ENCODE results near the gene CDC37.
"Not testable (repeated sequence)": the region's sequence is repeated elsewhere in the genome, so short reads cannot be mapped to it uniquely, and the experiment has no call there.

The CDC37 gene

DNA sequence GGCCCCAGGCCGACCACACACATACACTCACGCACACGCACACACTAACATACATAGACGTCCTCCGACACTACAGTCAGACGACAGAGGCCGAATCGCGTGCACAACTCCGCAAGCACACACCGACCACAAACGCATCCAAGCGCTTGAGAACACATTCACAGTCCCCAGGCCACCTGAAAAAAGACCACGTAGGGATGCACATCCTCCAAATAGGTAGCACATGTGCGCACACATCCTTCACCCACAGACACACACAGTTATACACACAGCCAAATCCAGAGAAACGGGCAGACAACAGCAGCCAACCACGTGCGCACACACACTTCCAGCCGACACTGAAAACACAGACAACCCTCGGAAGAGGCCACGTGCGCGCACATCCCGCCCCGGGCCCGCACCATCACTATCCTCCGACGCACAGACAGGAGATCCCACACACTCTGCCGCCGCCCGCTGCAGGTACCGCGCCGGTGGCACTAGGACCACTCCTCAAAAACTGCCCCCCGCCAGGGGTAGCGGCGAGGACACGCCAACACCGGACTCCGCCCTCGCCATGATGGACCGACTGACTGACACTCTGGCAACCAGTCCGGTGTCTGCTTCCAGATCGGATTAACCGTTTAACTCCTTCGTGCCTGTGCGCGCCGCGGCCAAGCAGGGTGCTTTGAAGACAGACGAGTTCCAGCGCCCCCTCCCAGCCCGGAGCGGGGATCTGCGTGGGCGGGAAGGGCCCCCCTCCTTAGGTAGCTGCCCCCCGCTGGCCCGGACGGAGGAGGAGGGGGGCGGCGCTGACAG, 16.5 kb upstream of the CDC37 start:
- peak; percentile 95 for DNase-seq

DNA sequence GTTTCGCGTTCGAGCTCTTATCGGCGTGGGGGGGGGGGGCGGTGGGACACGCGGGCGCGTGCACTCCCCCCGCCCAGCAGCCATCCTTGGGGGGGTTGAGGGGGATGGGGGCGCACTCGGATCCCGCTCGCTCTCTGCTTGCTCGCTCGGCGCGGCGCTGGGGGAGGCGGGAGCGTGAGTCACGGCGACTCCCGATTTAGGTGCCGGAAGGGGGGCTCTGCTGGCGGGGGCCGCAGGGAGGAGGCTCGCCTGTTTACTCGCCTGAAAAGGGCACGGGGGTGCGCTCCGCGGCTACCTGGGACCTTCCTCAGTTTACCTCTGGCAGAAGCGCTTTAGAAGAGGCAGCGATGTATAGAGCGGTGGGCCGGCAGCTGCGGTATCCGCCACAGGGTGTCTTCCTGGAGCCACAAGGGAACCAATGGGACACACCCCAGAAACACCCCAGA, 15.9 kb upstream of the CDC37 start:
- DNase-seq, result peak; percentile 65

DNA sequence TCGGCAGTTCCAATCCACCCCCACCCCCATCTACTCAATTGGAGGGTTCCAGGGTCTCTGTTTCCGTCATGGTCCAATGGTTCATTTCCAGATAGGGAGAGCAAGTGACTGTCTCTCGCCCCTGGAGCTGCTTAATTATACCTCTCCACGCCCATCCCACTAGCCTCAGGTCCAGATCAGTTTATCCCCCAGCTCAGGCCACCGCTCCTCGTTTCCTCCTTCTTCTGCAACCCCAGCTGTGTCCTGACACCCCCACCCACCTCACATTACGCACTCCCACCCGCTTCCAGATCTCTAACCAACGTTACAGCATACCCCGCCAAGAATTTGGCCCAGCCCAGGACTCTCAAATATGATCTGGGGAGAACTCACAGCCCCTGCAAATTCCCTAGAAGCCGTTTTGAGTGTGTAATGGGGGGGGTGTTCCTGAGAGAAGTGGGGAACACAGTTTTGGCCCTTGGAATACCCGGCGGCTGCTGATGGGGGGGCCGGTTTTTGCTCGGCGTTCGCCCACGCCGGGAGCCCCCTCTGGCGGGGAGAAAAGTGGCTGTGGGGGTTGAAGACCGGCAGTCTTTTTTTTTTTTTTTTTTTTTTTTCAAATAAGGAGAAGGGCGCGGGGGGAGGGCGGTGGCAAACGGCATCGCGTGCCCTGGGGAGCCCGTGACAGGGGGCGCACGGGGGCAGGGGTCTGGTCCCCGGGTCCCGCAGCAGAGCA, 15.3 kb upstream of the CDC37 start:
- peak; percentile 61 for DNase-seq

DNA sequence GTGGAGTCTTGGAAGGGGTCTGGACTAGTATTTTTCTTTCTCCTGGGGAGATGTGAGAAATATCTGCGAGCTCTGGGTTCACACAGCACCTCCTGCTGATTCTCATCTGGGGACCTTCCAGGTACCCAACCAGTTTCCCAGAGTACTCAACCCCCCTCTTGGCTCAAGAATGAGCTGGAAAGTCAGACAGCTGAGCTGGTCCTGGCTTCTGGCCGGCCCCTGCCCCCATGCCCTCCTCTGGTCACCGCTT, 14.8 kb upstream of the CDC37 start:
- DNase-seq, result peak; percentile 50

DNA sequence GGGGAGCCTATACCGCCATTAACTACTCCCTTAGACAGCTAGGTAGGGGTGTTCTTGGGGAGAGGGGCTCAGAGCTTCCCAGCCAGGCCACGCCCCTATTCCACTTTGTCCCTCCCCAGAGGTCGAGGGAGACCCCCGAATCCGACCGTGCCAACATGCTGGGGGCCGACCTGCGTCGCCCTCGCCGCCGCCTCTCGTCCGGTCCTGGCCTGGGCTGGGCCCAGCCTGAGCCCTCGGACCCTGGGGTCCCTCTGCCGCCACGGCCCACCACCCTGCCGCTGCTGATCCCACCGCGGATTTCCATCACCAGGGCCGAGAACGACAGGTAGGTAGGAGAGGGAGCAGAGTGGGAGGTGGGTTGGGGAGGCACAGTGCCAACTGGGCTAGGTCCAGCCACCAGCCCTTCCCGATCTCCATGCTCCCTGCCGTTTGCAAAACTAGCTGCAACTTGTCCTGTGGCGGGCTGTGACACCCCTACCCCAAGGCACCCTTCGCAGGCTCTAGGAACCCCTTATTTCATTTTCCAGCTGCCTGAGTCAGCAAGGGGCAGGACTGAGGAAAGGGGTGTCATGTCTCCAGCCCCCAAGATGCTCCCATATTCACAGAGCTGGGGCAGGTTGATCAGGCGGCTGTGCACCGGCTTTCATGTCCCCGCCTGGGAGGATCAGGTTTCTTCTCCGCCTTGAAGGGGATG, 14.3 kb upstream of the CDC37 start:
- DNase-seq, result no peak

DNA sequence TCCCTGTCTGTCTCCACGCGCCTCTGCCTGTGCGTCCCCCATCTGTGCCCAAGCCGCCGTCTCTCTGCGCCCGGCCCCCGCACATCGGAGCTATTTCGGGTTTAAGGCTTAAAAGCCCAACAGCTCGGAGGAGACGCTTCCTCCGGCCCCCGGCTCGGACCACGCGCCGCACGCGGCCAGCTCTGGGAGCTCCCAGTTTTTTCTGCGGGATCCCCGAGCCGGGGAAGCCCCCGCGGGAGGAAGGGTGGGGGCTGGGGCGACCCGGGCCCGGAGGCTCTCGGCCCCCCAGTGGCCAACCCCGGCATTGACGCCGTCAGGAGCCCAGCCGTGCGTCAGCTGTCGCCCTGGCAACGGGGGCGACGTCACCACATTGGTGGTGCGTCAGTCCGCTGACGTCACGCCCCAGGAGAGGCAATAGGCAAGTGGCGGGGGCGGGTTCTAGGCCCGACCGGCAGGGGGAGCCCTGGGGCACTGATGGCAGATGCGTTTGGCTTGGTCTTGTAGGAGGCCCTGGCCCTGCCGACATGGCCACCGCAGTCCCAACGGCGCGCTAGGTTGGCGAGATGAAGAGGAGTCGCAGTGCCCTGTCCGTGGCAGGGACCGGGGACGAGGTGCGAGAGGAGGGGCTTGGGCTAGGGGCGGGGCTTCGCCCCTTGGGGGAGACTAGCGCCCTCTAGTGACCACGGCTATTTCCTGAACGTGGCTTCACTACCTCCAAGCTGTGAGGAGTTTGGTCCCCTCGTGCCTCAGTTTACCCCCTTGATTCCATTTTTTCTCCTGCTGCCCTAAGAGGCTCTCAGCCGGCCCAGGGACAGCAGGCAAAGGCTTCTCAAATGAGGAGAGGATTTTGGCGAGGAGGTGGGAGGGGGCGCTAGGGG, 13.3 kb upstream of the CDC37 start:
- DNase-seq, result peak; percentile 96

DNA sequence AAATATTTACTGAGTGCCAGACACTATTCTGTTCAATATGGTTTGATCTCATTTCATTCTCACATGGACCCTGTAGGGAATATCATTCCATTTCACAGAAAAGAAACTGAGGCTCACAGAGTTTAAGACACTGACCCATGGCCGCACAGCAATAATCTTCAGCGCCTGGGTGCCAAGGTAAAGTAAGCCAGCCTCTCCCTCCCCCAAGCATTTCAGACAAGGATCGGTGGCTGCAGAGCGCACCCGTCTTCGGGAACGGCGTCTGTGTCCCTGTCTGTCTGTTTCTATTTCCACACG, 12.7 kb upstream of the CDC37 start:
- DNase-seq, result no peak

DNA sequence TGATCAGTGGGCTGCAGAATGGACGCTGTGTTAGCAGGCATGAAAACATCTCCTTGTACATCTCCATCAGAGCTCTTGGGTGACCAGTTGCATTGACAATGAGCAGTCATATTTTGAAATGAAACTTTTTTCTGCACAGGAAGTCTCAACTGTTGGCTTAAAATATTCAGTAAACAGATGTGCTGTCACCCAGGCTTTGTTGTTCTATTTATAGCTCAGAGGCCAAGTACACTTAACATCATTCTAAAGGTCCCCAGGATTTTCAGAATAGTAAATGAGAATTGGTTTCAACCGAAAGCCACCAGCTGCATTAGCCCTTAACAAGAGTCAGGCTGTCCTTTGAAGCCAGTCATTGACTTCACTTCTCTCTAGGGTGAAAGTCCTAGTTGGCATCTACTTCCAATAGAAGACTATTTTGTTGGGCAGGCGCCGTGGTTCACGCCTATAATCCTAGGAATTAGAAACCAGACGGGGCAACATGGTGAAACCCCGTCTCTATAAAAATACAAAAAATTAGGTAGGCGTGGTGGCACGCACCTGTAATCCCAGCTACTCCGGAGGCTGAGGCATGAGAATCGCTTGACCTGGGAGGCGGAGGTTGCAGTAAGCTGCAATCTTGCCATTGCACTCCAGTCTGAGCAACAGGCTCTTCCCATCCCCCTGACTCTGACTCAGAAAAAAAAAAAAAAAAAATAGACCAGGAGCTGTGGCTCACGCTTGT, 9.1 kb upstream of the CDC37 start:
- DNase-seq, result peak; percentile 84

DNA sequence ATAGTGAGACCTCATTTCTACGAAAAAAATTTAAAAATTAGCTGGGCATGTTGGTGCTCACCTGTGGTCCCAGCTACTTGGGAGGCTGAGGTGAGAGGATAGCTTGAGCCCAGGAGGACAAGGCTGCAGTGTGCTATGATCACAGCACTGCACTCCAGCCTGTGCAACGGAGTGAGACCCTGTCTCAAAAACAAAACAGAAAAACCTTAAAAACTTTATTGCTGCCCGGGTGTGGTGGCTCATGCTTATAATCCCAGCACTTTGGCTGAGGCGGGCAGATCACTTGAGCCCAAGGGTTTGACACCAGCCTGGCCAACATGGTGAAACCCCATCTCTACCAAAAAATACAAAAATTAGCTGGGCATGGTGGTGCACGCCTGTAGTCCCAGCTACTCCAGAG, 7.9 kb upstream of the CDC37 start:
- not testable (repeated sequence) for DNase-seq

DNA sequence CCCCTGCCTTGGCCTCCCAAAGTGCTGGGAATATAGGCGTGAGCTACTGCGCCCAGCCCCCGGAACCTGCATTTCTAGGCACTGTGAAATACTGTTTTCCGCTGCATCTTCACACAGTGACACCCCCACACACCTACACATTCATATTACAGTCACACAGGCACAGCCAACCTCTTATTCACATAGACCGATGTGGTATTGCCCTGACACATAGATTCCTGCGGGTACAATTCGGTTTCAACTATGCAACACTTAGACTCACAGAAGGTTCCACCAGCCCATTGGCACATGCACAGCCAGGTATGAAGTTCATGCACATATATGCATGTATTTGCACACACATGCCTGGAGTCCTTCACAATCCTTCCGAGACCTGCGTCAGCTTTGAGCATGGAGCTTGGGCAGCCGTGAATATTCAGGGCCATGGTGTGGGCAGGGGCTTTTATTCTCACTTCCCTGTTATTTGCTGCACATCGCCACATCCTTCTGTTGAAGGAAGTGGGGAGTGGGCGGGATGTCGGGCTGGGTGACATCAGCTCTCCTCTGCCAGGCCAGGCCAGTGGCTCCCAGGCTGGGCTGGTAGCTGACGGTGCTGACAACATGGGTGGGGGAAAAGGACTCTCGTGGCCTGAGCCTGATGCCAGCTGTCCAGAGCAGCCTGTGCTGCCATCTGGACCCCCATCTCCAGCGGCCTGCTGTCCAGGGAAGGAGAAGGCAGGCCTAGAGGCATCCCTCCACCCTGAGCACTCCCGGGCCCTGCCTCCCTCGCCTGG, 5.4 kb upstream of the CDC37 start:
- no peak for DNase-seq

DNA sequence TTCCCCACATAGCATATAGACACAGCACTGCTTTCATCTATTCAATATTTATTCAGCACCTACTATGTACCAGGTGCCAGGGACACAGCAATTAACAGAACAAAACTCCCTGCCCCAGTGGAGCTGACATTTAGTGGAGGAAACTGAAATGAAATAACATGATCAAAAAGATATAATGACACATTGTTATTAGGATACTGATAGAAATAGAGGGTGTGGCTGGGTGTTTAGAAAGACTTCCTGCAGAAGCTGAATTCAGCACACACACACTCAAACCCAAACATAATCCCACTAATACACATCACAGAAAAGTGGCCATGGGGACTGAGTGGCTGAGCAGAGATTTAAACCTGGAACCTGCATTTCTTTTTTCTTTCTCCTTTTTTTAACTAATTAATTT, 3.8 kb upstream of the CDC37 start:
- DNase-seq, result no peak

DNA sequence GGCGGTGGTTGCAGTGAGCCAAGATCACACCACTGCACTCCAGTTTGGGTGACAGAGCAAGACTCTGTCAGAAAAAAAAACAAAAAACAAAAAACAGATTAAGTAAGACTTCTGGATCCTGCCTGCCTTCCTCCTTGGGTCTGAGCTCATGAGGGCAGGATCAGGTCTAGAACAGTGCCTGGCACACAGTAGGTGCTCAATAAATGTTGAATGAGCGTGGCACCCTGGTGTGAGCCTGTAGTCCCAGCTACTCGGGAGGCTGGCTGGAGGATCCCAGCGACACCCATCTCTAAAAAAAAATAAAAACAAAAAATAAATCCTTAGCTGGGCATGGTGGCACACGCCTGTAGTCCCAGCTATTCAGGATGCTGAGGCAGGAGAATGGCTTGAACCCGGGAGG, 2.8 kb upstream of the CDC37 start:
- no peak for DNase-seq

DNA sequence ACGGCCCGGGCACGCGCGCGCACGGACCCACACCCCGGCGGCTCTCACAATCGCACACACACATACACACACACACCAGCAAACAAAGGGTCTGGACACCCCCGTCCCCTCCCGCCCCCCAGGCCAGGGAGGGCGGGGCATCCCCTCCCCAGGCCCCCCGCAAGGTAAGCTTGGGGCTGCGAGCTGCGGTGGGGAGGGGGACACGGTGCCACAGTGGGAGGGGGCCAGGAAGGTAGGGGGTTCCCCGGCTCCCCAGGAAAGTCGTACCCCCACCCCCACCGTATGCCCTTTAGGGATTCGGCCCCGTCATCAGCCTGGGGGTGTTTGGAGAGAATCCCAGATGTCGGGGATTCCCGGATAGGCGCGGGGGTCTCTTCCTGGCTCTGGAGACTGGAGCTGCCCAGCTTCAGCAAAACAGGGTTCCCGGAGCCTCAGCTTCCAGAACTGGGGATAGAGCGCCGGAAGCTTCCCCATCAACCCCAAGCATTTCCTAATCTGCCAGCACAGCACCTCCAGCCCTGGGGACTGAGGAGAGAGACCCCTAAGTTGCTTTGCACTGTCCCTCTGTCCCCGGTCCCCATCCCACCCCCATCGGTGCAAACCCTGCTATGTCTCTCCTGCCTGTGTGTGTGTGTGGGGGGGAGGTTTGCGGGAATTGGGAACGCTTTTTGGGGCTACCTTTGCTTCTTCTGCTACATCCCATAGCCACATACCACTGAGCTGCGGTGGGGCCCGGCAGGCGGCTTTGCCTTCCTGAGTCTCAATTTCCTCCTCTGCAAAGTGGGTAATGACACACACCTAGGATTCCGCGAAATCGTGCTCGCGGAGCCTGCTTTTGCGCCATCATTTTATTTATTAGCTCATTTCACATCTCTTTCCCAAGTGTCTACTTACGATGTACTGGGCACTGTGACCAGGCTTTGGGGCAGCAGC, 1.8 kb upstream of the CDC37 start:
- DNase-seq, result no peak

DNA sequence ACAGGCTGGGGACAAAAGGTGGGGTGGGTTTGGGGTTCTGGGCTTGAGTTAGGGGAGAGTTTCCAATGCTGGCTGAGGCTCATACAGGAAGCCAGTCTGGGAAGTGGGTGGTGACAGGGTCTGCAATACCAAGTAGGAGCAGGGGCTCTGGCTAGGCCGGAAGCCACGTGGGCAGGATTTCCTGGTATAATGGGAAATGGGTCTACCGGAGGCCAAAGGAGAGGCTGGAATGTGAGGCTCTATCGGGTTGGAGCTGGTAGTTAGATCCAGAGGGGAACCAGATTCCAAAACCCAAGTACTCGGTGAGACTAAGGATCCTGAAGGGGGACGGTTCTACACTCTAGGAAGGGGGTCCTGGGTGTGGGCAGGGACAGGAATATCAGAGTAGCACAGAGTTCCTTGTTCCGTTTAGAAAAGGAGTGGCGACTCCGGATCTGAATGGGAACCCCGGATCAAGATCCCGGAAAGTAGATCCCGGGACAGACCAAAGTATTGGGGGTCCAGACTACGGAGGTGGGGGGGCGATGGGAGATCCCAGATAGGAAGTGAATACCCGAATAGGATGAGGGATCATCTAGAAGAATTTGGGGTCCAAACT, 802 bp downstream of the CDC37 start:
- no peak for DNase-seq

DNA sequence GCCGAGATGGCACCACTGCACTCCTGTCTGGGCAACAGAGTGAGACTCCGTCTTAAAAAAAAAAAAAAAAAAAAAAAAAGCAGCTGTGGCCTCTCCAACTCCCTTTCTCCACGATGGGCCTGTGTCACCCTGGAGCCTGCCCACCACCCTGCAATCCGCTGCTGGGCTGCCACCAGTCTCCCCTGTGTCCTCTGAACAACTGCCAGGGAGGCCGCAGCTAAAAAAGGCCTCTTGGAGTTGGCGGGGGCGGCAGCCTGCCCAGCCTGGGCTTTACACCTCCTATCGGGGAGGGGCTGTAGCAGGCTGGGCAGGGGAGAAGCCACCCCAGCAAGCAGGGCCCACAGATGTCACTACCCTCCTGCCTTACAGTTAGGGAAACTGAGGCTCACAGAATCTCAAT, 3.5 kb downstream of the CDC37 start:
- DNase-seq, result no peak

DNA sequence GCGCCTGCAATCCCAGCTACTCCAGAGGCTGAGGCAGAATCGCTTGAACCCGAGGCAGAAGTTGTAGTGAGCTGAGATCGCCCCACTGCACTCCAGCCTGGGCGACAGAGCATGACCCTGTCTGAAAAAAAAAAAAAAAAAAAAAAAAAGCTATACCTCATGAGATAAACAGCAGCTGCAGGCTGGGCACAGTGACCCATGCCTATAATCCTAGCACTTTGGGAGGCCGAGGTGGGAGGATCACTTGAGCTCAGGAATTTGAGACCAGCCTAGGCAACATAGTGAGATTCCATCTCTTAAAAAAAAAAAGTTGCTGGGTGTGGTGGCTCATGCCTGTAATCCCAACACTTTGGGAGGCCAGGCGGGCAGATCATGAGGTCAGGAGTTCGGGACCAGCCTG, 4.0 kb downstream of the CDC37 start:
- not testable (repeated sequence) for DNase-seq

DNA sequence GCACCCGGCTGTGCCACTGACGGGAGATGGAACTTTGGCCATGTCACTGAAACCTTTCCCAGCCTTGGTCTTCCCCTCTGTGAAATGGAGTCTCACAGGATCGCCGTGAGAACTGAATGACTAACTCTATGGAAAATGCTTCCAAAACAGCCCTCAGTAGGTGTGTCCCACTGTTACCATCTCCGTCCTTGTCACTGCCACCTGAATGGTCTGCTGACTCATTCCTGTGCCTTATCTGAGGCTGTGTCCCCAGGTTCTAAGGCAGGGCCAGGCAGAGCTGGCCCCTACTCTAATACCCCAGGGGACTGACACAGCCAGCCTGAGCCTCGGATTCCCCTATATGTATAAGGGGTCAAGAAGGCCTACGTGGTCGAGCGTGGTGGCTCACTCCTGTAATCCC, 4.5 kb downstream of the CDC37 start:
- DNase-seq, result no peak

DNA sequence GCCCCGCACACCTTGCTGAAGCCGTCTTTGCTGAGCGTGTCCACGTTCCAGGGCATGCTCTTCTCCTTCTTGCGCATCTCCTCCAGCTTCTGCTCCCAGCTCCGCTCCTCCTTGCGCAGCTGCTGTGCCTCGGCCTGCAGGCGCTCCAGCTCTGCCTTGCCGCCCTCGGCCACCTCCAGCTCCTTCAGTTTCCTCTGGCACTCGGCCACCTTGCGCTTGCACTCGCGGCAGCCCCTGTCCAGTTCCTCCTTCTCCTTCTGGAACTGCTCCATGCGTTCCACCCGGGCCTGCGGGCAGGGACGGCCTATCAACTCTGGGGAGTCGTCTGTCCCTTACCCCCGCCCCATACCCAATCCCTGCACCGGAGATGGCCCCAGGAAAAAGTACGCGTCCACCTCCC, 7.4 kb downstream of the CDC37 start:
- DNase-seq, result no peak

DNA sequence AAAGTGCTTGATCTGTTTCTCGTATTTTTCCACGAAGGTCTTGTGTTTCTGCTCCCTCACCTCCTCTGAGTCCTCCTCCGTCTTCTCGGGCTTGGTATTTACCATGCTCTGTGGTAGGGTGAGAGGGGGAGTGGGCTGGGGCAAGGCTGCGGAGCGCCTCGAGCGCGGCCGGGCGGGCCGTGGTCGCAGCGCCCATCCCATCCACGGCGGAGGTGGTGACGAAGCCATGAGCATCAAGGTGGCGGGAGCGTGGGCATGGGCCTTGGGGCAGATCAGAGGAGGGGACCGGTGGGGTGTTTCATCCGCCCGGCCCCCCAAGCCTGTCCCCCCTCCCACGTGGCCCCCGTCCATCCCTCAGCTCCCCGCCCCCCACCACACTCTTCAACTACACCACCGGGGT, 7.9 kb downstream of the CDC37 start:
- DNase-seq, result no peak

DNA sequence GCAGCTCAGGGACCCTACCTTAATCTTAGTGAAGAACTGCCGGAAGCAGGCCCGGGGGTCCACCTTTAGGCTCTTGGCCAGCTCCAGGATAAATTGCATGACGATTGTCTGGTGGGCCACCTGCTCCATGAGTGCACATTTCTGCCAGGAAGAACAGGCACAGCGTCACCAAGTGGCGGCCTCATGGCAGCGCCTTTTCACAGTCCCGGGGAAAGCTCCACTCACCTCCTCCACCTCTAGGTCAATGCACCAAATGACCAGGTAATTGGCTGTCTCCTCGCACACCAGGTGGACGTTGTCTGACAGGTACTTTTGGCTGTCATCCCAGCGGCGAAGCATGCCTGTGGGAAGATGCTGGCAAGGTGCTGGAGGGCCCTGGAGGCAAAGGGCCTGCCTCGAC, 8.3 kb downstream of the CDC37 start:
- DNase-seq, result no peak

Data from RPMI8226 (cell line).